GM12801 (cell line): ENCODE results near the gene HEATR3.

ENCODE experiments used
- TF ChIP-seq, protein P1 (sequence below): IDR thresholded peaks from one replicate; pipeline ENCODE4 v1.5.1; 2011; ENCODE audit warnings: control low read depth; ENCODE audit not compliant: insufficient read length; ENCODE audit errors: extremely low read depth

Gene HEATR3, protein sequence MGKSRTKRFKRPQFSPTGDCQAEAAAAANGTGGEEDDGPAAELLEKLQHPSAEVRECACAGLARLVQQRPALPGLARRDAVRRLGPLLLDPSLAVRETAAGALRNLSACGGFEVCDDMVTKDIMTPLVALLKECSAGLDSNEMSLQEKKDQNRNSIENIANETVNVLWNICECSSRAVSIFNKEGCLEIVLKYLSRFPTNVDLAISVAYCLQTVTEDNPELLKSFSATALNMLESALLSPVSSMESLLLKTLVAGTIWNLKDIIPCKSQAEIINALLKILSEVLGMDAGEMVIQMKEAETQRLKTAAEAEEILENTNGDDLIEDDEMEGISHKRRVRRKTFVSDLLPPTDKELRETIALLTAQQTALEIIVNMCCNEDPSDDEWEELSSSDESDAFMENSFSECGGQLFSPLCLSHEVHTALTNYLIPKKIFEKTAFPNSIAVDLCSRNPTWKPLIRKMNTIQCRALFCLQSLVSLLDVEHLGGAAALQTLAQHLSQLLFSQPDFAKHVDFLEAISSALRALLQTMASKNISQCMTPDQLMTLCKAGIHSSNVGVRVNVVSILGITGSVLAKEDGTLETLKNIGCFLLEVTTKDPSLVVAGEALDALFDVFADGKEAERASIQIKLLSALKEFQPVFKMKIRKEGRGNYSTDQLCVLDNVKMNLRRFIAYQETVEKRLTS

DNA sequence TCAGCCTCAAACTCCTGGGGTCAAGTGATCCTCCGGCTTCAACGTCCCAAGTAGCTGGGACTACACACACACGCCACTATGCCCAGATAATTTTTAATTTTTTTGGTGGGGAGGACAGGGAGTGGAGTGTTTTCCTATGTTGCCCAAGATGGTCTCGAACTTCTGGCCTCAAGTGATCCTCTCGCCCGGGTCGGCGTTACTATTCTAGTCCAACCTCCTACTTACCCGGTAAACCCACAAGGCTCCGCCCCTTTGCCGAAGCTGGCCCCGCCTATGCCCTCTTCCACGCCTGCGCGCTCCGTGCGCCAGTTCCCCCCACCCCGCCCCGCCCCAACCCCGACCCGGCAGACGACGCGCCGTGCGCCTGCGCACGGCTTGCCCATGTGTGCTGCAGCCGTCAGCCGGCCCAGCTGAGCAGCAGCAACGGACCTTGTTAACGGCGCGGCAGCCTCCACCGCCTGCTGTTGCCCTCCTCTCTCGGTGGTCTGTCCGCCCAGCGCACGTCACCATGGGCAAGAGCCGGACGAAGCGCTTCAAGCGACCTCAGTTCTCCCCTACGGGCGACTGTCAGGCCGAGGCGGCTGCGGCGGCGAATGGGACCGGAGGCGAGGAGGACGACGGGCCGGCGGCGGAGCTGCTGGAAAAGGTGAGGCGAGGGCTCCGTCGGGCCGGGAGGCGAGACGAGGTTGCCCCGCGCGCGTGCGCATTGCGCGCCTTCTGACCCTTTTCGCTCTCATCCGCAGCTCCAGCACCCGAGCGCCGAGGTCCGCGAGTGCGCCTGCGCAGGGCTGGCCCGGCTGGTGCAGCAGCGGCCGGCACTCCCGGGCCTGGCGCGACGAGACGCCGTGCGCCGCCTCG is at the start of gene HEATR3:
HEATR3 (plus strand) TSS at position 347 of the 858 bp plus-strand sequence; CDS start at position 509, 162 bp downstream.
- TF ChIP-seq, protein P1, sequence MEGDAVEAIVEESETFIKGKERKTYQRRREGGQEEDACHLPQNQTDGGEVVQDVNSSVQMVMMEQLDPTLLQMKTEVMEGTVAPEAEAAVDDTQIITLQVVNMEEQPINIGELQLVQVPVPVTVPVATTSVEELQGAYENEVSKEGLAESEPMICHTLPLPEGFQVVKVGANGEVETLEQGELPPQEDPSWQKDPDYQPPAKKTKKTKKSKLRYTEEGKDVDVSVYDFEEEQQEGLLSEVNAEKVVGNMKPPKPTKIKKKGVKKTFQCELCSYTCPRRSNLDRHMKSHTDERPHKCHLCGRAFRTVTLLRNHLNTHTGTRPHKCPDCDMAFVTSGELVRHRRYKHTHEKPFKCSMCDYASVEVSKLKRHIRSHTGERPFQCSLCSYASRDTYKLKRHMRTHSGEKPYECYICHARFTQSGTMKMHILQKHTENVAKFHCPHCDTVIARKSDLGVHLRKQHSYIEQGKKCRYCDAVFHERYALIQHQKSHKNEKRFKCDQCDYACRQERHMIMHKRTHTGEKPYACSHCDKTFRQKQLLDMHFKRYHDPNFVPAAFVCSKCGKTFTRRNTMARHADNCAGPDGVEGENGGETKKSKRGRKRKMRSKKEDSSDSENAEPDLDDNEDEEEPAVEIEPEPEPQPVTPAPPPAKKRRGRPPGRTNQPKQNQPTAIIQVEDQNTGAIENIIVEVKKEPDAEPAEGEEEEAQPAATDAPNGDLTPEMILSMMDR: no peak

GRCh38 chr16:50017553-50017952 is 48.2 kb upstream of the HEATR3 start:
- TF ChIP-seq, protein P1: no peak

GRCh38 chr16:50021544-50021943 is 44.2 kb upstream of the HEATR3 start:
- TF ChIP-seq, protein P1: no peak

GRCh38 chr16:50023641-50024040 is 42.1 kb upstream of the HEATR3 start:
- TF ChIP-seq, protein P1: no peak

DNA sequence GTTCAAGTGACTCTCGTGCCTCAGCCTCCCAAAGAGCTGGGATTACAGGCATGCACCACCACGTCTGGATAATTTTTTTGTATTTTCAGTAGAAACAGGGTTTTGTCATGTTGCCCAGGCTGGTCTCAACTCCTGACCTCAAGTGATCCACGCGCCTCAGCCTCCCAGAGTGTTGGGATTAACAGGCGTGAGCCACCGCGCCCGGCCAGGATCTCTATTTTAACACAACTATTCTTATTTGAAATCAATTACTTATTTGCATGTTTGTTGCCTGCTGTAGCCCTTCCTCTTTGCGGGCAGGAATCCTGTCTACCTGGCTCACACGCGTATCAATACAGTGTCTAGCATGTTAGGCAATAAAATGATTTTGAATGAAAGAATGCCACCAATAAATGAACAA is 41.6 kb upstream of the HEATR3 start:
- TF ChIP-seq, protein P1: no peak

- TF ChIP-seq, protein P1: peak; percentile 68
Measured at GRCh38 chr16:50024684-50025536, 40.9 kb upstream of the HEATR3 start, which contains the start of gene CNEP1R1. TSS of gene CNEP1R1 (plus strand) at chr16:50025225. CDS start at chr16:50025316, 91 bp downstream.
